Heart left ventricle (tissue), 16 donors: ENCODE measurements around the gene GPC6. TPM values are rescaled to one million over a fixed set of nuclear protein-coding genes. Genes with fewer than 3 reads are reported as not detected.

Experiments
- ATAC-seq, 4 donors: fragments of 200-7000 bp; cut with Tn5 transposase; one replicate each; pipeline ENCODE4 v1.9.1; 2020 to 2022; ENCODE audit warnings: moderate library complexity in 4 of 4, mild to moderate bottlenecking in 3 of 4, moderate number of reproducible peaks in 1 of 4
- DNase-seq, 5 donors: peaks; one replicate each; pipeline ENCODE4 v3.0.0-alpha.2; 2020
- H3K27ac ChIP-seq, 12 donors: fragments of 200-600 bp; sonication (generic) in 4 of 12; one replicate each; pipeline versions ENCODE4 v1.5.0 to v1.8.0; 2016 to 2022; ENCODE audit warnings: mild to moderate bottlenecking in 2 of 12
- H3K27me3 ChIP-seq, 9 donors: fragments of 200-600 bp; sonication (generic) in 2 of 9; one replicate each; pipeline versions ENCODE4 v1.5.1 to v1.8.0; 2016 to 2022; ENCODE audit warnings: mild to moderate bottlenecking in 3 of 9
- H3K36me3 ChIP-seq, 9 donors: fragments of 200-600 bp; sonication (generic) in 2 of 9; one replicate each; pipeline versions ENCODE4 v1.5.0 to v1.8.0; 2018 to 2022; ENCODE audit warnings: mild to moderate bottlenecking in 2 of 9
- H3K4me1 ChIP-seq, 12 donors: fragments of 200-600 bp; sonication (generic) in 4 of 12; one replicate each; pipeline versions ENCODE4 v1.5.0 to v1.8.0; 2016 to 2022; ENCODE audit warnings: mild to moderate bottlenecking in 3 of 12
- H3K4me3 ChIP-seq, 12 donors: fragments of 200-600 bp; sonication (generic) in 4 of 12; one replicate each; pipeline versions ENCODE4 v1.5.0 to v1.8.0; 2017 to 2022; ENCODE audit warnings: mild to moderate bottlenecking in 9 of 12, moderate library complexity in 4 of 12
- H3K9me3 ChIP-seq, 12 donors: fragments of 200-600 bp; sonication (generic) in 4 of 12; one replicate each; pipeline versions ENCODE4 v1.5.0 to v1.8.0; 2016 to 2022; ENCODE audit warnings: mild to moderate bottlenecking in 1 of 12
- POLR2A ChIP-seq, 2 donors: fragments of 450-650 bp; IDR thresholded peaks; one replicate each; pipeline ENCODE4 v1.6.1; 2017; ENCODE audit warnings: antibody characterized with exemption in 2 of 2, mild to moderate bottlenecking in 2 of 2, moderate library complexity in 2 of 2
- WGBS, 4 donors: extraction: QIAGEN DNeasy Blood & Tissue Kit in 2 of 4; methylation state at CpG; one replicate each; pipeline versions ENCODE4 v1.1.5 to v1.1.7; 2013 to 2018; 5-methylcytosine and 5-hydroxymethylcytosine counted together
- intact Hi-C, 10 donors: fragments of 100-400 bp; cut with DNase I; formaldehyde crosslinking; loops; one replicate each; pipeline versions ENCODE4 v1.11.1 to v1.14.2; 2022
- polyA plus RNA-seq, 2 donors: library from polyadenylated mRNA; stranded (reverse); fragments of 200-250 nt; gene quantifications; one replicate each; pipeline ENCODE4 v1.2.3, GENCODE V29; 2013
- total RNA-seq, 9 donors: library from RNA; depleted of rRNA in 2 of 9; stranded (reverse); fragments of >200 nt in 2 of 9; fragmentation: NEBNext Ultra II Directional in 3 of 9; extraction: Animal tissue kit (Norgen Biotek cat#: 25700) in 3 of 9; gene quantifications; one replicate each; pipeline versions ENCODE4 v1.1.0 to v1.2.4, GENCODE V29; 2016 to 2023
- TF ChIP-seq, protein P1 (sequence below), 12 donors: fragments of 200-600 bp; sonication (generic) in 4 of 12; IDR thresholded peaks; one replicate each; pipeline versions ENCODE4 v1.5.0 to v1.8.0; 2018 to 2022; ENCODE audit warnings: antibody characterized with exemption in 12 of 12, mild to moderate bottlenecking in 5 of 12
- donor health status: ischemic (EF 13 %, LVEDD 7.1; RV severe dilation, severe dysfunction).
- donor health status: healthy with polysubstance abuse.
- donor health status: DM: no; HTN: yes; CAD: no.
- donor health status: DM: no; HTN: no; CAD: no.
- donor health status: ischemic (EF 25% LVEDD 6.9; RV normal size, moderate dysfunction).
- donor health status: ischemic (EF 25% LVEDD 5.7; RV mildly dilated, moderate dysfunction).
- donor health status: healthy.
- donor health status: DM: yes; HTN: yes; CAD: no.
- donor health status: ischemic (EF 35%, LVEDD 5.7; RV mildly dilated, moderate dysfunction).
- donor health status: nonischemic (EF 11% LVEDD 7.7; RV severe dilation, severe dysfunction).
- donor health status: DM: yes; HTN: yes; CAD: no.
- donor health status: PGD.
- donor health status: ischemic (EF 29% LVEDD 5.4; RV normal size, mild dysfunction).
- donor health status: nonischemic (EF 23%, LVEDD 6.1; RV moderate dilation, normal function).

The GPC6 gene
- total and polyA plus RNA-seq, 11 donors, result 0.08 to 6.2 (median 2.0) TPM

DNA sequence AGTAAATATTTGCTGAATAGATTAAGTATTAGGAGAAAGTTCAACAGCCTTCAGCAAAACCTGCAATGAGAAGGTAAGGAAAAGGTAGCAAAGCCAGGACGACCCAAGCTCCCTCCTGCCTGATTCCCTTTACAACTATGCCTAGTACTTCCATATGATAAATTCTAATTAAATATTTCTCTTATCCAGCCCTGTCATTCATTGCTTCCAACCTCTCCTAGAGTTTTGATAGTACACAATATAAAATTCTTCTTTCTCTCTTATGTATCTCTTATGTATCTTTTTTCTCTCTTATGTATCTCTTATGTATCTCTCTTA is 1065.7 kb downstream of the GPC6 start:
- Histone ChIP-seq H3K36me3 (no peaks in the 10 kb centered on the region), H3K4me1 (no peaks in the 10 kb centered on the region), H3K4me3 (no peak overlapping the region), H3K27me3 (no peaks in the 10 kb centered on the region), H3K9me3 (no peaks in the 10 kb centered on the region), H3K27ac (no peak overlapping the region)
- ATAC-seq (no peak), DNase-seq (no peak)
- intact Hi-C loops, result no loop called here
- TF ChIP-seq, protein P1, sequence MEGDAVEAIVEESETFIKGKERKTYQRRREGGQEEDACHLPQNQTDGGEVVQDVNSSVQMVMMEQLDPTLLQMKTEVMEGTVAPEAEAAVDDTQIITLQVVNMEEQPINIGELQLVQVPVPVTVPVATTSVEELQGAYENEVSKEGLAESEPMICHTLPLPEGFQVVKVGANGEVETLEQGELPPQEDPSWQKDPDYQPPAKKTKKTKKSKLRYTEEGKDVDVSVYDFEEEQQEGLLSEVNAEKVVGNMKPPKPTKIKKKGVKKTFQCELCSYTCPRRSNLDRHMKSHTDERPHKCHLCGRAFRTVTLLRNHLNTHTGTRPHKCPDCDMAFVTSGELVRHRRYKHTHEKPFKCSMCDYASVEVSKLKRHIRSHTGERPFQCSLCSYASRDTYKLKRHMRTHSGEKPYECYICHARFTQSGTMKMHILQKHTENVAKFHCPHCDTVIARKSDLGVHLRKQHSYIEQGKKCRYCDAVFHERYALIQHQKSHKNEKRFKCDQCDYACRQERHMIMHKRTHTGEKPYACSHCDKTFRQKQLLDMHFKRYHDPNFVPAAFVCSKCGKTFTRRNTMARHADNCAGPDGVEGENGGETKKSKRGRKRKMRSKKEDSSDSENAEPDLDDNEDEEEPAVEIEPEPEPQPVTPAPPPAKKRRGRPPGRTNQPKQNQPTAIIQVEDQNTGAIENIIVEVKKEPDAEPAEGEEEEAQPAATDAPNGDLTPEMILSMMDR (IDR thresholded peaks at IDR 0.05), result no peak
- TF ChIP-seq POLR2A (IDR thresholded peaks at IDR 0.05), result no peak
- 87 to 91% (median 89%) methylated on average over 1 of the region's 1 CpG for WGBS, 4 donors

DNA sequence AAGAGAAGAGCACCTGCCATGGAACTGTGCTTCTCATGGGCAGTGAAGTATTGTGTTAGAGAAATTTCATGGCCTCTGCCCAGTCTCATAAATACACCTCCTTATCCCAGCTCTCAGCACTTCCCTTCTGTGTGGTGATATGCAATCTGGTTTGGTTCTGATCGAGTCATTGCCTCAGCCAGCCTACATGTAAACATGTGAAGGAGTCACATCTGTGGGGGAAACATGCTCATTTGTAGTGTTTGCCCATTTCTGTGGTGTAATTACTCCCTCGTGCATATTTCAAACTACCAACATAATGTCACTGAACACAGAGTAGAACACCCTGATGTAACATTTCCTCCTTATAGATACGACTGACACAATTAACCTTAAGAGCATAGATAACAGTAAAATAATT is 1069.9 kb downstream of the GPC6 start:
- WGBS, 4 donors, result 62 to 71% (median 68%) methylated on average over 3 of the region's 3 CpGs
- Histone ChIP-seq H3K4me1 (no peaks in the 10 kb centered on the region), H3K36me3 (no peaks in the 10 kb centered on the region), H3K27ac (no peak overlapping the region), H3K27me3 (no peaks in the 10 kb centered on the region), H3K4me3 (no peak overlapping the region), H3K9me3 (no peaks in the 10 kb centered on the region)
- ATAC-seq (no peak), DNase-seq (no peak)
- no peak for TF ChIP-seq POLR2A (IDR thresholded peaks at IDR 0.05)
- TF ChIP-seq, protein P1 (IDR thresholded peaks at IDR 0.05), result no peak
- intact Hi-C loops, result no loop called here

DNA sequence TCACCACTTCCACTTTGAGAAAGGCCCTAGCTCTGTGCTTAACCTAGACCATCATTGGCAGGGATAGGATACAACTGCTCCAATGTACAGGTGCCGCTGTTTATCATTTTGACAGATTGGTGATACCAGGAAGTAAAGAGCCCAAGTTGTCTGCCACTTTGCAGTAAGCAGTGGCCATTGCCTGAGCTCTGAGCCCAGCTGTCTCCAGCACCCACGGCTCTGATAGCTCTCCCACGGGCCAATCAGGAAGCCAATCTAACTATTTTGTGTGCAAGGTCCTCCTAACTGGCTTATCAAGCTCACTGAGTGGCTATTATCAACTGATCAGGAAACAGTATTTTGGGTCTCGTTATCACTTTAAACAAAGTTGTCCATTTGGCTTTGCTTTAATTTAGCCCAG is 1071.7 kb downstream of the GPC6 start:
- 60 to 63% (median 62%) methylated on average over 4 of the region's 4 CpGs for WGBS, 4 donors
- Histone ChIP-seq H3K4me1 (no peaks in the 10 kb centered on the region), H3K36me3 (no peaks in the 10 kb centered on the region), H3K9me3 (no peaks in the 10 kb centered on the region), H3K27me3 (no peaks in the 10 kb centered on the region), H3K27ac (no peak overlapping the region), H3K4me3 (no peak overlapping the region)
- no peak for TF ChIP-seq POLR2A (IDR thresholded peaks at IDR 0.05)
- TF ChIP-seq, protein P1 (IDR thresholded peaks at IDR 0.05), result no peak
- DNase-seq (no peak), ATAC-seq (no peak)
- intact Hi-C loops, result no loop called here

DNA sequence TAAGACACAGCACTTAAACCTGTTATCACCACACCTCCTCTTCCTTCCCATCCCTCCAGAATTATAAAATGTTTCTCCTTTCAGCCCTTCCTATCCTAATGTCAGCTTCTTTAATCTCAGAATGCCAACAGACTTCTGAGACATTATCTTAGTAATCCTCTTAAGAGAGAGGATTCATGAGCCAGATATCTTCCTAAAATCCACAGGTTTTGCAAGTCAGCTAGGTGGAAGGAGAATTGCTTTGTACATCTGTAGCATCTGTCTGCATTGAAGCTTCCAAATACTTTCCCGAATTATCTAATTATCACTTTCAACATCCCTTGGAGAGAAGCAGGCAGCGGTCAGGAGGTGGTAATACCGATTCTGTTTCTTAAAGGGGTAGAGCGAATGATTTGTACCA is 1073.8 kb downstream of the GPC6 start:
- H3K36me3 ChIP-seq, result no peaks in the 10 kb centered on the region
- DNase-seq (no peak), ATAC-seq (no peak)
- H3K9me3 ChIP-seq, result no peaks in the 10 kb centered on the region
- H3K4me1 ChIP-seq, result peaks cover 0 to 11% (median 0%) of the 10 kb centered on the region in 12 donors
- H3K27me3 ChIP-seq, result no peaks in the 10 kb centered on the region
- whole genome bisulfite sequencing, 4 donors, result 48 to 53% (median 52%) methylated on average over 4 of the region's 4 CpGs
- no peak overlapping the region for H3K27ac ChIP-seq
- TF ChIP-seq, protein P1 (IDR thresholded peaks at IDR 0.05), result no peak
- no peak for TF ChIP-seq POLR2A (IDR thresholded peaks at IDR 0.05)
- intact Hi-C loops, result no loop called here
- no peak overlapping the region for H3K4me3 ChIP-seq
